ENCODE measurements around the gene ZDHHC7.
"Not testable (repeated sequence)": the region's sequence is repeated elsewhere in the genome, so short reads cannot be mapped to it uniquely, and the experiment has no call there.

ZDHHC7 gene

DNA sequence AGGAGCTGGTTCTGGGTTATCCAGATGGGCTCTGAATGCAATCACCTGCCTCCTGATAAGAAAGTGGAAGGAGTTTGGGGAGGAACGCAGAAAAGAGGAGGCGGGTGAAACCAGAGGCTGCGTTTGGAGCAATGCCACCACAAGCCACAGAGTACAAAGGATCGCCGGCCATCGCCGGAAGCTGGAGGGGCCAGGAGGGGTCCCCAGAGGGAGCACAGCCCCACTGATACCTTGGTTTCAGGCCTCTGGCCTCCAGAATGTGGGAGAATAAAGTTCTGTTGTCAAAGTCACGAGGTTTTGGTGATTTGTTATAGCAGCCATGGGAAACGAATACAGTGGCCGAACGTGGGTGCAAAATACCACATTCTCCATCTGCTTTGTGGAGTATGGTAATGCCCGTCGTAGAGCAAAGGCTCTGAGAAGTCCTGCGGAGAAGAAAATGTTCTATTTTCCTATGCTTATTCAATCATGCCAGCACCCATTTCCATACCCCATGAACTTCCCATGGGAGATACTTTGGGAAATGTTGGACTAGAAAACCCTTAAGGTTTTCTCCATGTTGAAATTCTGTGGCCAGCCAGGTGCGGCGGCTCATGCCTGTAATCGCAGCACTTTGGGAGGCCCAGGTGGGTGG, 51.4 kb downstream of the ZDHHC7 start:
- DNase-seq = no peak

DNA sequence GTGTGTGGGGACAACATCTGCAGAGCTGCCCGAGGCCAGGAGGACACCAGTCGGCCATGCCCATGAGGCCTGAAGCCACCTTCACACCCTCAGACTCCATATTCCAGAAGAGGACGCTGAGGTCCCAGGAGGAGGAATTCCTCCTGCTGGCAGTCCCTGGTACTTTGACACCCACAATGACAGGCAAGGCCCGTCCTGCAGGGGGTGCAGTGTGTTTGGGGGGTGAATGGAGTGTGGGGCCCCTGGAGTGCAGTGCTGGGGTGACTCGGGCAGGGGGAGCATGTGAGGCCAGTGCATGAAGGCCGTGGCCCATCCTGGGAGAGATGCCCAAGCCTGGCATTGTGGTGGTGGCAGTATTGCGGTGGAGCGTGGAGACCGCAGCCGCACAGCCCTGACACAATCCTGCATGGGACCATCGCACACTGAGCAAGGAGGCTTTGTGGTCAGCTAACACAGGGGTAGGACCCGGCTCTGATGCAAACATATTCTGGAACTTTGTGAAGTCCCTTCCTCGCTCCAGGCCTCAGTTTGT, 52.2 kb downstream of the ZDHHC7 start:
- no peak for DNase-seq

DNA sequence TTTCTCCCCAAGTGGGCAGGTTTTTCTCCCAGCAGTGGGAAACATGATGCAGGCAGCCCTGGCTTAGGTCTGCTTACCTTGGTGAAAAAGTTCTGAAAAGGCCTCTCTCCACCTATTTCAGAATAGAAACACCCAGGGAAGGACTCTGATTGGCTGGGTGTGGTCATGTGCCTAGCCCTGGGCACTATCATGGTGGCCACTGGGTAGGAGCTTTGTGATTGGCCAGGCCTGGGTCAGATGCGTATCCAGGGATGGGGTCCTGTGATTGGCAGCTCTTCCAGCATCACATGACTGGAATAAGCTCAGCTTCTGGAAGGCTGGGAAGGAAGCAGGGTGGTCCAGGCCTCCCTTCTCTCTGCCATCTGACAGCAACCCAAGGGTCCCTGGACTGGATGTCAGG, 53.5 kb downstream of the ZDHHC7 start:
- no peak for DNase-seq

DNA sequence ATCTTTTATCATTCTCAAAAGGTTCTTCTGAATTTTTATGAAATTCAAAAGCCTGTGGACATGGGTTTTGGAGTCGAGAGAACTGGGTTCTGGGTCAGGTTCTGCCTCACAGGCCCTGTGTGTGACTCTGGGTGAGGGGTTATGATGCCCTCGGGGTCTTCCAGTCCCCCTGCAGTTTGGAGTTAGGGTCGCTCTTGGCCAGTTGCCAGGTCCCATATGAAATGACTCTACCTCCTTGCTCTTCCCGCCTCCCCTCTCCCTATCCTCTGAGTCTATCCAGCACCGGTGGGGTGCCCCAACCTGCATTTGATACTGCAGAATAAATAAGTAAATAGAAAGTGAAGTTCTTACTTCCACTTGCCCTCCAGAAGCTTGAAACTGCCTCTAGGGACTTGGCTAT, 54.1 kb downstream of the ZDHHC7 start:
- DNase-seq = no peak

DNA sequence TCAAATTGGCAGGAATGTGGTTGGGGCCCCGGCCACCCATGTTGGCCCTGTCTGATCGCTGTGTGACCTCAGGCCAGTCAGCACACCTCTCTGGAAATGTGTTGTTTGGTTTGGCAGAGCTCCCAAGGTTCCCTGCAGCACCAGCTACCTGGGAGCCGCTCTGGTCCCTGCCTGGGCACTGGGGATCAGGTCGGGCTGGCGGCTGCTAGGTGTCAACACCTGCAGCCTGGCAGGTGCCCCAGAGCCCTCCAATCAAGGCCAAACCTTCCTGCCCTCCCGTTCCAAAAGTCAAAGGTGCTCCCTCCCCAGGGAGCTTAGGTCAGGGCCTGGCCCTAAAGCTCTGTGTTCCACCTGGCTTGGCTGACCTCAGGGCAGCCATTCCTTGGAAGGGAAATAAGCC, 55.9 kb downstream of the ZDHHC7 start:
- no peak for DNase-seq

DNA sequence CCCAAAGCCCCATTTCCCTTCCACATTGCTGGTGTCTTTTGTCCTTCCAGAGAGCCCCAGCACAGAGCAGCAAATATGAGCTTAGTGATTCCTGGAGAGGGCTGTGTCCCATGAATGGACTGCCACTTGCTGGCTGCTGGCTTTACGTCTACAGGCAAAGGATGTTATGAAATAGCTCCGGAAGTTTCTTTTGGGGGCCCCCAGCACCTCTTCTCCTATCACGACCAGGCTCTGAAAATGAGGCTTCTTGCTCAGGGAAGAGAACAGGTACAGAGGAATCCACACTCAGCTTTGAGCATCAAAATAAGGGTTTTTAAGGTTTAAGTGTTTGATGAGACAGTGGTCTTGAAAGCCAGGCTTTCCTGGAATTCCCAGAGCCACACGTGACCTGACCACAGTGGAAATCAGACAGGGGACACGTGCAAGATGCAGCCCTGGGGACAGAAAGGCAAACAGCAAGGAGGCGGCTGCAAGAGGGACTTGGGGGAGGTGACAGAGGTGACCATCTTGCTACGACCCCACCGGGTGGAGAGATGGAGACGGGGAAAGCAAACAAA, 58.1 kb downstream of the ZDHHC7 start:
- no peak for DNase-seq

DNA sequence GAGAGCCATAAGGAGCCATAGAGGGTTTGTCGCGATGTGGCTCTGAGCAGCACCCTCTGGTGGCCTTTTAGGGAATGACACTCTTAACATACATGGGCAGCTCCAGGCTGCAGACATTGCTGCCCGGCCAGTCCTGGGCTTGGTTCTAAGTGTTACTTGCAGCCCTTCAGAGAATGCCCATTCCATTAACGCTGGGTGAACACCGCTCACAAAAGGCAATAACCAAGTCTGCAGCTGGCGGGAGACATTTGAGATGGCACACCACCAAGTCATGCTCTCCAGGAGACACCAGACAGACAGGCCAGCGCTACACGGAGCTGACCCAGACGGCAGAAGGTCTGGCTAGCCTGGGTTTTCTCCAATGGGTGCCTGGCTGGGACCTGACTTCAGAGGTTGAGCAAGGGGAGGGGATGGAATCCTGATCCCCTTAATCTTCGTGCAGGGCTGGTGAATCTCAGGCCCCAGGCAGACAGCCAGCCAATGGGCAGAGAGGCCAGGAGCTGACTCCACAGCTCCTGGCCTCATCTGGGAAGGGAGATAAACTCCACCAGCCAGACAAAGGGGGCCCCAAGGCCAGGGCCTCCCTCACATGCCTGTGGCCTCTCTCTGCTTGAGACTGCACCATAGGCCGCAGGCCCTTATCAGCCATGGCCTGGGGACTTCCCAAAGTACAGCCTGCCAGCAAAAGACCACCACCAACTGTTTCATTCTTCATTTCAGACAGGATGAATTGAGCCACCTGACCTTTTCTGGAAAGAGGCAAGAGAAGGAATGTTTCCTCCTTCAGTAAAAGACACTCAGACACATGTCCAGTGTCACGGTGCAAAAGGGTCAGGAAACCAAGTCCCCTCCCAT, 58.8 kb downstream of the ZDHHC7 start:
- DNase-seq = peak; percentile 69

DNA sequence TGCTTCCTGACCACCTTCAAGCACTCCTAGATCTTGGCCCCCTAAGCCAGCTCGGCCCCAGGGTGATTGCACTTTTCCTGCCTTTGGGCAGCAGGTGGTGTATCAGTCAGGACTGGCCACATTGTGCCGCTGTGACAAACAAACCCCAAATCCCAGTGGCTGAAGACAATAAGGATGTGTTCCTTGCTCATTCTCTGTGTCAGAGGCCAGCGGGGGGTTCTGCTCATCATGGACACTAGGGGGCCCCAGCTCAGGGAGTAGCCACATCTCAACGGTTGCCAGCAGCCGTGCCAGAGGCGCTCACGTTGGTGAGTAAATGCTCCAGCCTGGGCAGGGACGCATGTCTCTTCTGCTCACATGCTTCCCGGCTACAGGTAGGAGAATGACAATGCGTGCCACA, 60.4 kb downstream of the ZDHHC7 start:
- no peak for DNase-seq

DNA sequence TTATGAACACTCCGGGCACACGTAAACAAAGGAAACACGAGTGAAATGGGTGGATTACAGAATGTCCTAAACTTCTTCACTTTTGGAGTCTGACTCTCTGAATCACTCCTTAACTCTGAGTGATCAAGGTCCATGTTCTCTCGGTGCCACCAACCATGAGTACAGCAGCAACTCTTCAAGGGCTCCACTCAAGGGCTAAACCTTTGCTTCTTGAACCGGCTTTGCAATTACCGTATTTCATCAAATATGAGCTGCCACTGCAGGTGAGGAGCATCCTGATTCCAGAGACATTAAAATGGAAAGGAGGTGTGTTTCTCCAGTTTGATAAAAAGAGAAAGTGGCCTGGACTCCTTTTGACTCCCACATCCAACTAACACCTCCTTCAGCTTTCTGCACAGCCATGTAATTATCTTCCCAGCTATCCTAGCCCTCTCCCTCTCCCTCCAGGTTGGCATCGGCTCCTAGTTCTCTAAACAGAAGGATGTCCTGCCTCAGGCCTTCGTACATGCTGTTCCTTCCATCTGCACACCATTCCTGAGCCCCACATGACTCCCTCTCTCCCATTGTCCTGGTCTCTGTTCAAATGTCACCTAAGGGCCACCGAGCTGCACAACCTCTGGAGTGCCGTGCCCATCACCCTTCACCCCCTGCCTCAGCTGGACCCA, 61.4 kb downstream of the ZDHHC7 start:
- no peak for DNase-seq

DNA sequence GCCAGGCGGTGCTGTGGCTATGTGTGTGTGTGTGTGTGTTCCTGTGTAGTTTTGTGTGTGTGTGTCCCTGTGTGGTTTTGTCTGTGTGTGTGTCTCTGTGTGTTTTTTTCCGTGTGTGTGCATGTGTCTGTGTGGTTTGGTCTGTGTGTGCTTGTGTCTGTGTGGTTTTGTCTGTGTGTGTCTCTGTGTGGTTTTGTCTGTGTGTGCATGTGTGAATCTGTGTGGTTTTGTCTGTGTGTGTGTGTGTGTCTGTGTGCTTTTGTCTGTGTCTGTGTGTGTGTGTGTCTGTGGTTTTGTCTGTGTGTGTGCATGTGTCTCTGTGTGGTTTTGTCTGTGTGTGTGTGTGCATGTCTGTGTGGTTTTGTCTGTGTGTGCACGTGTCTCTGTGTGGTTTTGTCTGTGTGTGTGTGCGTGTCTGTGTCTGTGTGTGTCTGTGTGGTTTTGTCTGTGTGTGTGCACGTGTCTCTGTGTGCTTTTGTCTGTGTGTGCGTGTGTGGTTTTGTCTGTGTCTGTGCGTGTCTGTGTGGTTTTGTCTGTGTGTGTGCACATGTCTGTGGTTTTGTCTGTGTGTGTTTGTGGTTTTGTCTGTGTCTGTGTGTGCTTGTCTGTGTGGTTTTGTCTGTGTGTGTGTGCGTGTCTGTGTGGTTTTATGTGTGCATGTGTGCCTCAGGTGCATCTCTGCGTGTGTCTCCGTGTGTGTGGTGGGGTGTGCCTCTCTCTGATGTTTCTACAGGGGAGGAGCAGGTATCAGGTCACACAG, 62.3 kb downstream of the ZDHHC7 start:
- no peak for DNase-seq

DNA sequence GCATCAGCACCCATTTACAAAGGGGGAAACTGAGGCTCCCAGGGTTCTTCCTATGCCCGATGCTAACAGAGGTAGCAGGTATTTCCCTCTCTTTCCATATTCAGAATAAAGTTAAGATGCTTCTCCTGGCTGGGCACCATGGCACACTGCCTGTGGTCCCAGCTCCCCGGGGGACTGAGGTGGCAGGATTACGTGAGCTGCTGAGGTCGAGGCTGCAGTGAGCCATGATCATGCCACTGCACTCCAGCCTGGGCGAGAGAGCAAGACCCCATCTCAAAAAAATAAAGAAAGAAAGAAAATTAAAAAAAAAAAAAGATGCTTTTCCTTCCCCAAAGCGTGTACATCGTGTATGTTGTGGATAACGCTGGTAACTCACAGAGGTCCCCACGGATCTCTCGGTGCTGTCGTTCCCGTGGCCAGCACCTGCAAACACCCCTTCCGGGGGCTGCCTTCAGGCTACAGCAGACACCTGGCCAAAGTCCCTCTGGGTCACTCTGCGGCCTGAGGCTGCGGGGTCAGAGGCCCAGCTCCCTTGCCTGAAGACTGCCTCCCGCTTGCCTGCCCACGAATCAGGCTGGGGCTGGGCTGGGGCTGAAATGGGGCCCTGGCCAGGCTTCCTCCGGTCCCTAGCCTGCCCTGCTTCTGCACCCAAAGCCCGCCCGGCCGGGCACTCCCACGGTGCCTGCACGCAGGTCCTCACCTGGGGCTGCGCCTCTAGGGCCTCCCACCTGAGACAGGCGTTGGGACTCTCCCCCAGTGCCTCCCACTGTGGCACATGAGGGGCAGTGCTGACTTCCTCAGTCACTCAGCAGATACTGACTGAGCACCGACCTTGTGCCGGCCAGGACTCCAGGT, 63.1 kb downstream of the ZDHHC7 start:
- DNase-seq = no peak

DNA sequence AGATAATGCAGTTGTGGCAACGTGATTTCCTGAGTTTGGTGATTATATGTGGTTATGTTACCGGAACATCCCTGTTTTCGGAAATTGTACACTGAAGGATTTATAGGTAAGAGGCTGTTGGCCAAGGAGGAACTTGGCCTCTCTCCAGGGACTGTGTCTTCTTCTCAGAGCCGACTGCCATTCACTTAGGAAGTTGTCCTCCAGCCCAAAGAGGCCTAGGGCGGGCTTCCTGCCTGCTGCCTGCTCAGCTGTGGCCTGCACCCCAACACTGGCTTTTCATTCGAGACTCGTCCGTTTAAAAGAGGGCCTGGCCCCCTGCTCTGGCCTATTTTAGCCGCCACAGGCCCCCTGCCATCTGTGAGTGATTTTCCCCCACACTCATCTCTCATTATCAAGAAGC, 64.3 kb downstream of the ZDHHC7 start:
- peak; percentile 73 for DNase-seq

DNA sequence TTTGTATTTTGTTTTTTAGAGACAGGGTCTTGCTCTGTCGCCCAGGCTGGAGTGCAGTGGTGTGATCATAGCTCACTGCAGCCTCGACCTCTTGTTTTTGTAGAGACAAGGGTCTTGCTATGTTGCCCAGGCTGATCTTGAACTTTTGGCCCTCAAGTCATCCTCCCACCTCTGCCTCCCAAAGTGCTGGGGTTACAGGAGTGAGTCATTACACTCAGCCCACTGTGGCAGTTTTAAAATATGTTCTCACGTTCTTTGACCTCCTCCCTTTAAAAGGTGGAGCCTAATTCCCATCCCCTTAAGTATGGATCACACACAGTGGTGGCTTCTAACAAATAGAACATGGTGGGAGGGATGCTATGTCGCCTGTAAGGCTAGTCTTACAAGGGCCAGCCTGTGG, 67.7 kb downstream of the ZDHHC7 start:
- no peak for DNase-seq

DNA sequence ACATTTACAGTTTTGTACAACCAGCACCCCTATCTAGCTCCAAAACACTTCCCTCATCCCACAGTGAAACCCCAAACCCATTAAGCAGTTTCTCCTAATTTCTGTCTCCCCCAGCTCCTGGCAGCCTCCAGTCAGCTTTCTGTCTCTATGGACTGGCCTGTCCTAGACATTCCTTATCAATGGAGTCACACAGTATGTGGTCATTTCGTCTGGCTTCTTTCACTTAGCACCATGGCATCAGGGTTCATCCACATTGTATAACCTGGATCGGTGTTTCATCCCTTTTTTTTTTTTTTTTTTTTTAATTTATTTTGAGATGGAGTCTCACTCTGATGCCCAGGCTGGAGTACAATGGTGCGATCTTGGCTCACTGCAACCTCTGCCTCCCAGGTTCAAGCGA, 68.5 kb downstream of the ZDHHC7 start:
- no peak for DNase-seq

DNA sequence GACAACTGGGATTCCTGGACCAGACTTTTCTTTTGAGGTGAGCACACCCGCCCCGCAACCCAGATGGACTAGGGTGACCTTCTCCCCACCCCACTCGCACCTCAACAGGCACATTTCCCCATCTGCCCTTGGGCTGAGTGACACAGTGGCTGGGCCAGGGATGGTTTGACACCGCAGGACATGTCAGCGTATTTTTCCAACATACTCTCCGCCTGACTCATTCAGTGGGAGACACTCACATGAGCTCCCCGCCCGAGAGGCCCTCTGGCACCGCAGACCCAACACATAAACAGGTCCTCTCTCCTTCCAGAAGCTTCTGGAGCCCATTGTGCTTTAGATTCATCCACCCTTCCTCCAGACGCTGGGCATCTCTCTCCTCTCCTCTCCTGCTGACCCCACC, 69.4 kb downstream of the ZDHHC7 start:
- no peak for DNase-seq

DNA sequence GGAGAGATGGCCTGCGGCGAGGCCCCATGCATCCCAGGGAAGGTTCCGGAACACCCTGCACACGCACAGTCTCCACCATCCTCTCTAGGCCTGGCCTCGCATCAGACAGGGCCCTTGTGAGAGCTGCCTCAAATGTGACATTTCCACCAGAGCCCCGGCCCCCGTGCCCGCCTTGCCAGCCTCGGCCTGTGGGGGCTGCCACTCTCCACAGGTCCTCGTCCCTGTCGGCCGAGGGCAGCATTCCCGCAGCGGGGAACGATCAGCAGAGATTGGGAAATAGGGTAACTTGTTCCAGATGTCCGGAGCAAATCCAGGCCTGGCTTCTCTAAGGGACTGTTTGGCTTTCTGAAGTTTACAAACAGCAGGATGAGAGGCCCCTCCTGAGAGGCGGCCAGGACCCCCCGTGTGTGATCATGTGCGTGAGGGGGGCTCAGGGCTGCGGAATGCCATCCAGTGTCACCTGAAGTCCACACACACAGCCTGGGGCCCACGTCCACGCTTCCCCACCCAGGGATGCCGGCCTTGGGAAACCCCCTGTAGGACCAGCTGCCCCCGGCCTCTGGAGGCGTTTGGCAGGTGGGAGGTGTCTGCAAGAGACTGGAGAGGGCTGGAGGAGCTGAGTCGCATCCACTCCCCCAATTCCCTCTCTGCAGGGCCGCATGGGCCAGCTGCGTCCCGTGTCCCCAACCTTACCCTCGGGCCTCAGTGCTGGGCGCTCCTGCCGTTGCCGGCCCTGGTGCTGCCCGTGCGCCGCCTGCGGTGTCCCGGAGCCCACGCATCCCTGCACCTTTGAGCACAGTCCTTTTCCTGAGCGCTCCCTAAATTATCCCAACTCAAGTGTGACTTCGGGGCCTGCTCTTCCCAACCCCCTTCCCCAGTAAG, 70.4 kb downstream of the ZDHHC7 start:
- DNase-seq = peak; percentile 60

DNA sequence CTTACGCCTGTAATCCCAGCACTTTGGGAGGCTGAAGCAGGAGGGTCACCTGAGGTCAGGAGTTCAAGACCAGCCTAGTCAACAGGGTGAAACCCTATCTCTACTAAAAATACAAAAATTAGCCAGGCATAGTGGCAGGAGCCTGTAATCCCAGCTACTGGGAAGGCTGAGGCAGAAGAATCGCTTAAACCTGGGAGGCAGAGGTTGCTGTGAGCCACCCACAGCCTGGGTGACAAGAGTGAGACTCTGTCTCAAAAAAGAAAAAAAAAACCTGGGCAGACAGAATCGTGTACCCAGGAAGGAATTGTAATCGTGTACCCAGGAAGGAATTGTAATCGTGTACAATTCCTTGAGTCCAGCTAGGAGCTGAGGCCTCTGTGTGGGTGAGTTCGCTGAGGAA, 72.7 kb downstream of the ZDHHC7 start:
- not testable (repeated sequence) for DNase-seq

DNA sequence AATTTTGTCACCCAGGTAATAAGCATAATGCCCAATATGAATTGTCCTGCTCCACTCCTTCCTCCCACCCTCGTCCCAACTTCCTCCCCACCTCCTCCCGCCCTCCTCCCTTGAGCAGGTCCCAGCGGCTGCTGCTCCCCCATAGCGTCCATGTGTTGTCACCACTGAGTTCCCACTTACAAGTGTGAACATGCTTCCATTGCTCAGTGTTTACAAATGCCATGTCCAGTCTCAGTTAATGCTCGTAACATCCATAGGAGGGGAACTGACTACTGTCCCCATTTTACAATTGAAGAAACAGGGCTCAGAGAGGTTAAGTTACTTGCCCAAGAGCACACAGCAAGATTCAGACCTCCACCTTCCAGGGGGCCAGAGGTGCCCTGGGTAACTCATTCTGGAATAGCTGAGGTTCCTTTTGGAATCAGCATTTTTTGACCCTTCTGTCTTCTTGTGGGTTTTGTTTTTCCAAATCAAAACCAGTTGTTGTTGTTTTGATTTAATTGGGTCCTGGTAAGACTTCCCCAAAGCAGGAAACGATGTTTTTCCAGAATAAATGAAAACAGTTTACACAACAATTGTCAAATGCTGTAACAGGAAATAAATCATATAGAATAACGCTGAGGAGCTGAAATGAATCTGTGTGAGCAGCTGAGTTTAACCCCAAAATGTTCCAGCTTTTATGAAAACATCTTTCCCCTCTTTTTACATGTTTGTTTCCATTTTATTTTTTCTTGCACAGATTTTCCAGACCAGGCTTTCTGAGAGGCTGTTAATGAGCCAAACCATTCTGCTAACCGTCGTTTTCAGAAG, 73.9 kb downstream of the ZDHHC7 start:
- no peak for DNase-seq

DNA sequence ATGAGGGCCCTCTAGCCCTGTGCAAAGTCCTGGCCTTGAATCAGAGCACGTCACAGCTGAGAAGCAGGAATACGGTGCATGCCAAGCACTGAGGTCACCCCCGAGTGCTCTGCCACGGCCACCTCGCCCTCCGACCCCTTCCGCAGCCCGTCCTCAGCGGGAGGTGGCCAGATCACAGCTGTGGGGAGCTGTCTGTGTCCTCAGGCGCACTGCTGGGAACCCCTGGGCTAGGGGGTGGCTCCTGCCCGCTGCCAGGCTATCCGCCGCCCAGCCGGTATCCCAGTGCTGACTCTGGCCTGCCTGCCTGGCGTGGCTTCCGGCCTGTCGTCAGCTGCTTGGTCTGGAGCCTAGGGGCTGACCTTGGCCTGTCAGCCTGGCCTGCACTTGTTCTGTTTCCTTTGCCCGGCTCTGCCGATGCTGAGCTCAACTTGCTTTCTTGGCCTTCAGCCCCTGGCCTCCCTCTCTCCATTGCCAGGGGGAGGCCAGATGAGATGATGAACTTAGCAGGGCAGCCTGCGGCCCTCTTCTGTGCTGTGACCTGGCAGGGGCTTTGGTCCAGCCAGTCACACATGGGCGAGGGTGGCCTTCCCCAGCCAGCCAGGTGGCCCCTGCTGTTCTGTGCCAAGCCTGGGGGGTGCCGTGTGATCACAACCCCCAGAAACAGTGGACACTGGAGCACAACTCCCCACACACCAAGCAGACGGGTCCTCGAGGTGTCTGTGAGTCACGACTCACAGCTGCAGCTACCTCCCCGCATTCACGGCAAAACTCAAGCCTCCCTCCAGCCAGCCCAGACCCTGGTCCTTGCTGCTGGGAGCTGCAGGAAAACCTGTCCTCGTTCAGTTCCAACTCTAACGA, 77.3 kb downstream of the ZDHHC7 start:
- no peak for DNase-seq

Data from fibroblast of skin of right quadriceps (primary cell).